Spleen (tissue), 7 donors: Measurements from ENCODE around the gene CEMIP2.

ENCODE experiments used
- CTCF ChIP-seq, 11 experiments: fragments of 200-600 bp in 7 of 11; fragments of 450-650 bp in 4 of 11; sonication (generic) in 4 of 11; IDR thresholded peaks in 8 of 11; conservative IDR thresholded peaks in 3 of 11; 1 replicate in 7 of 11; 2 replicates in 4 of 11; pipeline versions ENCODE4 v1.4.0 to v1.8.0; 2016 to 2021; ENCODE audit warnings: antibody characterized with exemption in 11 of 11, inconsistent platforms in 4 of 11, mild to moderate bottlenecking in 1 of 11
- POLR2A ChIP-seq, 3 donors: fragments of 450-650 bp; IDR thresholded peaks; one replicate each; pipeline ENCODE4 v1.5.1; 2017; ENCODE audit warnings: antibody characterized with exemption in 3 of 3, mild to moderate bottlenecking in 1 of 3
- POLR2AphosphoS5 ChIP-seq, 3 donors: sonication (generic); formaldehyde crosslinking; IDR thresholded peaks; one replicate each; pipeline ENCODE4 v1.5.1; 2017; ENCODE audit warnings: antibody characterized with exemption in 3 of 3
- donor health status: DM: no; HTN: no; CAD: no; lungs with moderate emphysema.
- donor health status: DM: no; HTN: no; CAD: no.
- donor health status: DM: no; HTN: no; CAD: no.

DNA sequence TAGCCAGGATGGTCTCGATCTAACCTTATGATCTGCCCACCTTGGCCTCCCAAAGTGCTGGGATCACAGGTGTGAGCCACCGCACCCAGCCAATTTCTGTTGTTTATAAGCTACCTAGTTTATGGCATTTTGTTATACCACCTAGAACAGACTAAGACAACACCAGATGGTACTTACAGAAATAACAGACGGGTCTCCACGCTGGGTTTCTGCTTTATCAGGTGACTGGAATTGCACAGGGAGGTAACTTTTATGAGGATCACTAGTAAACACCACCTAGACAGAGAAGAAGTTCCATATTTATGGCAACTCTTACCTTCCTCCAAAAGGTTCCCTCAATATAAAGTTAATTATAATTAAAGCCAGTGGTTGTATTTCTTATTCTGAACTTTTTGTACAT lies 74.0 kb downstream of the CEMIP2 start:
- TF ChIP-seq CTCF (IDR thresholded peaks at IDR 0.05 in 8 of 11, conservative IDR thresholded peaks at IDR 0.05 in 3 of 11) (no peak), POLR2A (IDR thresholded peaks at IDR 0.05) (no peak), POLR2AphosphoS5 (IDR thresholded peaks at IDR 0.05) (no peak)
